ENCODE results near the gene SEC14L6.
"Not testable (repeated sequence)": the region's sequence is repeated elsewhere in the genome, so short reads cannot be mapped to it uniquely, and the experiment has no call there.

SEC14L6 gene

DNA sequence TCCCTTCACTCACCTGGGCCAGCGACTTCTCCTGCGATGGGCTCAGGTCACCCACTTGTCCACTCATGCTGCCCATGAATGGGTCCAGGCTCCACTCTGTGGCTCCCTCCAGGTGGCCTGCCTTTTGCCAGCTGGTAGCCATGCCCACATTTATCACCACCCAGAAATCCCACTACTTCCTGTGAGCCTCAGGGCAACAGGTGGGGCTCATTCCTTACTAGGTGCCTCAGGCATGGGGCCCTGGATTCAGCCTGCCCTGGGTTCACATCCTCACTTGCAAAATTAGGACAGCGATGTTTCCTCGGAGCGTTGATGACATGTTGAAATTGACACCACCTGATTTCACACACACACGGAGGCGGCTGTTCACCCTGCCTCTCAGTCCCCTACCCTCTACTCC is at the start of gene SEC14L6:
TSS of gene SEC14L6 (minus strand) at position 126 of the 400 bp plus-strand sequence. CDS start at position 67, 59 bp downstream.
- DNase-seq (ENCODE audit: low read depth, low spot score), result no peak

DNA sequence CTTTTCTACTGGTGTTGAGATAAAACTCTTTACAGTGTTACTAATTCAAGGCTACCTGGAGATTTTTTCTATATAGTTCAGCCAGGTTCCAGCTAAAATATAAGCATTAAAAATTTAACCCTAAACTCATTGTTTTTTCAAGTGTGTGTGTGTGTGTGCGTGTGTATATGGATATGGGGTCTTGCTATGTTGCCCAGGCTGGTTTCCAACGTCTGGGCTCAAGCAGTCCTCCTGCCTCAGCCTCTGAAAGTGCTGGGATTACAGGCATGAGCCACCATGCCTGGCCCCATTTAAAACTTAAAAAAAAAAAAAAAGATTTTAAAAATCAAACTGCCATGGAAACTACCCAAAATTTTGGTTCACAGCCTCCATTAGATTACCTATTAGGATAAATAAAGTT is 49.7 kb upstream of the SEC14L6 start:
- no peak for DNase-seq (ENCODE audit: low read depth, low spot score)

DNA sequence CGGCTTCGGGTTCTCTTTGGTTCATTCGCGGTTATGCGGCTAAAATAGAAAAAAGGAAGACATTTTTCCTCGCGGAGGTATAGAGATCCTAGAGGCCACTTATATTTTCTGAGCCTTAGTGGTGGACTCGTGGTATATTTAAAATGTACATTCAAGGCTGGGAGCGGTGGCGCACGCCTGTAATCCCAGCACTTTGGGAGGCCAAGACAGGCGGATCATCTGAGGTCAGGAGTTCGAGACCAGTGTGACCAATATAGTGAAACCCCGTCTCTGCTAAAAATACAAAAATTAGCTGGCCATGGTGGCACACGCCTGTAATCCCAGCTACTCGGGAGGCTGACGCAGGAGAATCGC is 45.8 kb upstream of the SEC14L6 start:
- DNase-seq (ENCODE audit: low read depth, low spot score), result not testable (repeated sequence)

DNA sequence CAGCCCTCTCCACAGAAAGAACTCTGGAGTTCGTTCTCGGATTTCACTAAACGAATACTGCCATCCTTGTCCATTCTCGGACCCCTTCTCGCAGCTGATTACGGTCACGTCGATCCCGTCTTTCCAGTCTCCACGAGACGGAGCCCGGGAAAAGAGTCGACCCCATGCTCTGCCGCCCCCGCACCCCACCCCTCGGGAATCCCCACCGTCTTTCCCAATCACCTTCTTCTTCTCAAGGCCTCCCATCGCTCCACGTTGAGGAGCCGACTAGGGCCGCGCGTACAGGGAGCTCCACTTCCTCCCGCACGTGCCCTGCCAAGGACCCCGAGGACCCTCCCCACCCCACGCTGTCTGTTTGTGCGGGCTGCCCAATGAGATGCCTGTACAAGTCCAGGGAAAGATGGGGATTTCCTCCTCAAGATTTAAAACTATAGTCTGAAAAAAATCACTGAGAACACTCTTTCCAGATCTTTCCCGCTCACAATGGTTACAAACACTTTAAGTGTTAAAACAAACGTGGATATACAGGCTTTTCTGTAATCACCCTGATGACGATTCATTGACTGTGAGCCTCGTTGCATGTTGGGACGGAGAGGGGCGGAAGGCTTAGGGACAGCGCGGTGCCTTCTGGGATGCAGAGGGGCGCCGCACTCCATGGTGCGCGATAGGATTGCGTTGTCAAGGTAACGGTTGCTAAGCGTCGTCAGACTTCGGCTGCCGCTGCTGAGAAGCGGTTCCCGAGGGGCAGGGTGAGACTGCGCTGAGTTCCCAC is 45.2 kb upstream of the SEC14L6 start, which contains the start of gene PES1:
TSS of gene PES1 (minus strand) at position 323 of the 772 bp plus-strand sequence. CDS start at position 246, 77 bp downstream.
- DNase-seq (ENCODE audit: low read depth, low spot score), result peak; percentile 96

DNA sequence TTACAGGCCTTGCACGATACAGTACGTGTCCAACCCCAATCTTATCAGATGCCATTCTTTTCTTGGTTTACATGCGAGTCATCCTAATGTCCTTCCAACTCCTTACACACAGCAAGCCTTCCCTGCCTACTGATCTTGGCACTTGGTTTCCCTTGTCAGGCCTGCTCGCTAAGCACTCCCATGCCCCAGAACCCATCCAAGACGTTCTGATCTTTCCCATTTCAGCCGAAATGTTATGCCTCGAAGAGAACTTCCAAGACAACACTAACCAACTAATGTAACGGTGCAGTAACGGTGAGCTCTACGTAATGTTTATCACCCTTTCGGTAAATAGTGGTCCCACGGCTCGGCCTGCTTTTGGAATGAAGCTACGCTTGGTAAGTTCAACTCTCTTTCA is 44.6 kb upstream of the SEC14L6 start:
- no peak for DNase-seq (ENCODE audit: low read depth, low spot score)

DNA sequence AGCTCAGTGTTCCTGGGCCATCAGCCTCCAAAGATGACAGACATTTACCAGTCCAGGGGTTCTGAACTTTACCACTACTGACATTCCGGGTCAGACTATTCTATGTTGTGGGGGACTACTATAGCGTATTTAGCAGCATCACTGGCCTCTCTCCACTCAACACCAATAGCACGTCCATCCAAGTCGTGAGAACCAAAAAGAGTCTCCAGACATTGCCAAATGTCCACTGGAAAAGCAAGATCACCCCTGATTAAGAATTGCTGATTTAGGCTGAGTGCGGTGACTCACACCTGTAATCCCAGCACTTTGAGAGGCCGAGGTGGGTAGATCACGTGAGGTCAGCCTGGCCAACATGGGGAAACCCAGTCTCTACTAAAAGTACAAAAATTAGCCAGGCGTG is 39.9 kb upstream of the SEC14L6 start:
- DNase-seq (ENCODE audit: low read depth, low spot score), result no peak

DNA sequence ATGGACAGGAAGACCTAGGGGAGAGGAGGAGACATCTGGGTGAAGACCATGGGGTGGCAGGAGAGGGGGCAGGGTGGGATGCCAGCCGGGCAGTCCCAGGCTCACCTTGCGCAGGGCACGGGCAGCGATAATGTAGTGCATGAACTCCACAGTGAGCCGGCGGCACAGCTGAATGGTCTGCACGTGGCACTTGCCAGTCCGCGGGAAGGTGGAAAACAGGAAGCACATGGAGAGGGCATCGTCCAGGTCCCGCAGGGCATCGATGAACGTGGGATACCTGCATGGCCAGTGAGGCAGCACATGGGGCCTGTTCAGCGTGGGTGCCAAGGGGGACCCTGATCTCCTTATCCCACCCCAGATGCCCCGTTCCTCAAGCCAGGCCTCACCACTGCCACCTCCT is 37.9 kb upstream of the SEC14L6 start:
- no peak for DNase-seq (ENCODE audit: low read depth, low spot score)

DNA sequence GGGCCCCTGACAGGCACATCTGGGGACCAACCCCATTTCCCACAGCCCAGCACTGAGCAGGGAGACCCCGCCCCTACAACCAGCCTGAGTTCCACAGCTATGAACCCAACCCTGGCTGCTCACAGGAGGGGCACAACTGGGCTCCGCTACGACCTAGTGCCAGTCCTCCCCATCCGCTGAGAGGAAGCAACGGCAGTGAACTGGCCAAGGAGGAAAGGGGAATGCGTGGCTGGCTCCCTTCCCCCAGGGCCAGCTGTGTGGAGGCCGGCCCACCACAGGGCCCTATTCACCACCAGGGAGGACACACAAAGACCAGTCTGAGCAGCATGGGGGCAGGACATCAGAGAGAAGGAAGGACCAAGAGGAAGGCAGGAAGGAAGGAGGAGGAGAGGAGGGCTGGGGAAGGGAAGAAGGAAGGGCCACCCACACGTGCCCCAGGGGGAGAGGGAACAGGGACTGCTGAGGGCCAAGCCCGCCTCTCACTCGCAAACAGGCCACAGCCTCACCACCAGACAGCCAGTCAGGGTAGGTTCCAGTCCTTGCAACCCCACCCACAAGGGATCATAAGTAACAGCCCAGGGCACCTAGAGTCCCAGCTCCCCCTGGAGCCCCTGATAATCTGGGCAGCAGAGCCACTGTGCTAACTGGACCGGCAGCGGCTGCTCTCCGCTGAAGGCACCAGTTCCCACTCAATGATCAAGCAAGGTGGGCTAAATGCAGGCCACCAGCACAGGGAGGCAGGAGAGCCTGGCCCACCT is 36.4 kb upstream of the SEC14L6 start:
- DNase-seq (ENCODE audit: low read depth, low spot score), result no peak

DNA sequence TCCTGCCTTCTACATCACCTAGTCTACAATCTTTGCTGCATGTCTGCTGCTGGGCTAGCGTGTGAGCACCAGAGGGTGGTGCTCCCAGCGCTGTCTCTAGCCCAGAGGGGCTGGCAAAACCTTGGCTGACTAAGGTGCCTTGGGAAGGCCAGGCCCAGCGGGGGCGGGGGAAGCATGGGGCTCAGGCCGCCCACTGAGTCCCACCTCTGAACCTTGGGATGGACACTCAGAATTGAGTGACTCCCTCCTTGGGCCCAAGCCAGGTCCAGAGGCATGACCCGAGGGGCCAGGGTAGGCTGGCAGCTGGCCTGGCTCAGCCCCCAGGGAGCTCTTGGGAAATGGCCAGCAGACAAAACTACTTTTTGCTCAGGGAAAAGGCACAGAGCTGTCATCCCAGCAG is 35.5 kb upstream of the SEC14L6 start:
- DNase-seq (ENCODE audit: low read depth, low spot score), result no peak

DNA sequence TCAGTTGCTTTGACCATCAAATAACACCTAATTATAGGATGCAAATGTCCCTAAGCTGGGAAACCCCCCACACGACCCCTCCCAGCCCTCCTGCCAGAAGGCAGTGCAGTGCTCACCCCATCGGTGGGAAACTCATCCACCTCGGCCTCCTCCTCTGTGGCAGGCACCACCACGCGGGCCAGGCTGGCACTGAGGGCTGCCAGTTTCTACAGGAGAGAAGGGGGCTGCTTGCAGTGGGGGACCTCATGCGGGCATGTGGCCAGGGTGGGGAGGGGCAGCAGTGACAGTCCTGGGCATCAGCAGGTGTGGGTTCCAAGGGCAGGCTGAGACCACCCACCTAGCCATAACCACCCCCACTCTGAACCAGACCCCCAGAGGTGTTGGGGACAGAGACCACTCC is 34.4 kb upstream of the SEC14L6 start:
- no peak for DNase-seq (ENCODE audit: low read depth, low spot score)

DNA sequence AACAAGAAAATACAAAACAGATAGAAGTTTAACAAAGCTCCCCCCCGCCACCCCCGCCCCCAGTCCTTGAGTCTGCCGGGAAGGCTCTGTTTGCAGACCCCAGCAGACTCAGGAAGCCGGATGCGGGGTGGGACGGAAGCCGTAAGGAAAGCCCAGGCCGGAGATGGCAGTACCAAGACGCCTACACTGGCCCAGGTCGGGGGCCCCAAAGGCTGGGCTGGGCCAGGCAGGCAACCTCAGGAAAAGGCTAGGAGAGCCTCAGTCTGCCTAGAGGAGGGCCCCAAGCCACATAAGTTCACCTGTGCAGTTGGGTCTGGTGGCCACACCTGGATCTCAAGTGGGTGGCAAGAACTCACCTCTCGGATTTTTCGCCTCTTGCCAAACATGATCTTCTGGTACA is 31.9 kb upstream of the SEC14L6 start:
- no peak for DNase-seq (ENCODE audit: low read depth, low spot score)

DNA sequence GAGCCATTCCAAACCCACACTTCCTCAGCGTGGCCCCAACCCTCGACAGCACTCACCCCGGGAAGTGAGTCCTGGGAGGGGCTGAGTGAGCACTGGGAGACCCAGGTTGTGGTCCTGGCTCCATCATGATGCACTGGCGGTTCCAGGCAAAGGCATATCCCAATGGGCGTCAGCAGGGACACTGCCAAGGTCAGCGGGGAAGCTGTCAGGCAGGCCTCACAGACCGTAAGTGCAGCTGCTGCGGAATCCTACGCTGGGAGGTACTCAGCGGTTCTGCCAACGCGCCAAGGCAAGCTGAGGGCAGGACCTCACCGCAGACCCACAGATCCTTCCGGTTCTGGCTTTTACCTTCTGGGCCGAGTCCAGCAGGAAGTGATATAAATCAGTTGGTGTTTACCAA is 29.3 kb upstream of the SEC14L6 start:
- no peak for DNase-seq (ENCODE audit: low read depth, low spot score)

DNA sequence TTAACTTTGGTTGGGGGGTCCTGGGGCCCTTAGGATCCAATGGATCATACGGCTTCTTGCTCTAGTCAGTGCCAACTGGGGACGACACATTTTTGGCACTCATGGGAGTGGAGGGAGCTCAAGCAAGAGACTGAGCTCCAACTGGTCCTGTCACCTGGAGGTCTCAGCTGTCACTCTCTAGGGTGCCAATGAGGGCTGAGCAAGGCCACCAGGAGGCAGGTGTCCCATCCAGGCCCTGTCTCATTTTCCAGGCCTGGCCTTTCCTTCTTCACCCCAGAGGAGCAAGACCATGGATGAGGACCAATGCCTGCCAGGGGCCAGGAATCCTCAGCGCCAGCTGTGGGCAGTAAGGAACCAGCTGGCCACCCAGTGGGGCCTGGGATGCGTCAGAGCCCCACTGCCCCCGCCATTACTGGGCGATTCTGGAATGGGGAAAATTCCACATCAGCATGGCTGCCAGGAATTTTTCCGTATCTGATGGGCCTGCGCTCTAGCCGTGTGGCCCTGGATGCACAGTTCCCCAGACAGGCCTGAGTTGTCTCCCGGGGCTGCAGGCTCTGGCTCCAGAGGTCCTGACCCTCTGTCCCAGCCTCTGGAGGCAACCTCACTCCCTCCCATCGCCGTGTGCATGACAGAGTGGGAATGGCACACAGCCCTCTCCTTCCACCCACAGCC is 28.6 kb upstream of the SEC14L6 start:
- DNase-seq (ENCODE audit: low read depth, low spot score), result no peak

DNA sequence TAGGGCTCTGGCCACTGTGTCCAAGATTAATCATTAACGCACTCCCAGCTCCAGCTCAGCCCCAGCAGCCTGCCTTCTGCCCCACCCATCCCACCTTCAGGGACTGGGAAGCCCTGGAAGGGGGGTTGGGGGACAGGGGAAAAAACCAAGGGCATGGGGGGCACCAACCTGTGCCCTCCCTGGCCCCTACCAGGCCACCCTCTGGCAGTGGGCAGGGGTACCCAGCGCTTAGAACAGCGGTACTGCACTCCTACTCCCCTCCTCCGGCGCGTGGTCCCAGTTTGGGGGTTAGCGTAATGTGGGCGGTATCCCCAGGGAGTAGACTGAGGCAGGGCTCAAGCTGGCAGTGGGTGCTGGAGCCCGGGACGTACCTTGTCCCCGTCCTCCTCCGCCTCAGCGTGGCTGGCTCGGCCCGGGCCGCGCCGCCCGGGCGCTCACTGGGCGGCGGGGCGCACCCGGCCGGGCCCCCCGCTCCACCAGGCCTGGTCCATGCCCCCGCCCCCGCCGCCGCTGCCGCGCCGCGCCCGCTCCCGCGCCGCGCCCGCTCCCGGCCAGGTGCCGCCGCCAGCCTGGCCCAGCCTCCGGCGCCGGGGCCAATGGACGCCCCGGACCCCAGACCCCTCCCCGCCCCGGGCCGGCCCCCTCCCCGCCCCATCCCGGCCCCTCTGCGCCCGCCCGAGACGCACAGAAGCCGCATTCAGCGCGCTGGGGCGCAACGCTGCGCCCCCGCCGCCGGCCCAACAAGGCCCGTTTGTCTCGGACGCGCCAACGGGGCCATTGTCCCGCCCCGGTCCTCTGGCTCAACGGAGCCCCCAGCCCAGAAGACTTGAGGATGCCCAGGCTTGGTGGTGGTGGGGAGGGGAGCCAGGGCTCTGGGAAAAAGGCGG is 27.8 kb upstream of the SEC14L6 start, which contains the start of gene GAL3ST1:
TSS of gene GAL3ST1 (minus strand) at position 571 of the 887 bp plus-strand sequence. CDS start 17,273 bp downstream, outside the sequence.
- DNase-seq (ENCODE audit: low read depth, low spot score), result no peak

DNA sequence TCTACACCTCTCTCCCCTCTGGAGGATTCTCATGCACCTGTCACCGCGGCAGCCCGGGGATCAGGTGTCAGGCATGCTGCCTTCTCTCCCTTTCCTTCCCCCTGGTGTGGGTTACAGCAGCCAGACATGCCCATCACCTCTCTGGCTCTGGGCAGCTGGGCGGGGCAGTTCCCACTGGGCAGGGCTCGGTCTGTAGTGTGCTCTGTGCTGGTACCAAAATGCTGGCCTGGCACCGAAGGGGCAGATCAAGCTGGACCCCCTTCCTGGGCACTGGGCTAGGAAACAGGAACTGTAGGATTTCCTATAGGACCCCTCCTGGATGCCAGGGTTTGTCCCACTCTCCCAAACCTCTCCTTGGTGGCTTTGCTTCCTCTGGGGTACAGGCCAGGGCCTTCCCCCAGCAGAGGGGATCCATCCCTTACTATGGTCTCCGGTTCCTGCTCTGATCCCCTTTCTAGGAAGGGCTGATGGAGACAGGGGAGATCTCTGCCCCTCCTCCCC is 27.1 kb upstream of the SEC14L6 start:
- DNase-seq (ENCODE audit: low read depth, low spot score), result no peak

DNA sequence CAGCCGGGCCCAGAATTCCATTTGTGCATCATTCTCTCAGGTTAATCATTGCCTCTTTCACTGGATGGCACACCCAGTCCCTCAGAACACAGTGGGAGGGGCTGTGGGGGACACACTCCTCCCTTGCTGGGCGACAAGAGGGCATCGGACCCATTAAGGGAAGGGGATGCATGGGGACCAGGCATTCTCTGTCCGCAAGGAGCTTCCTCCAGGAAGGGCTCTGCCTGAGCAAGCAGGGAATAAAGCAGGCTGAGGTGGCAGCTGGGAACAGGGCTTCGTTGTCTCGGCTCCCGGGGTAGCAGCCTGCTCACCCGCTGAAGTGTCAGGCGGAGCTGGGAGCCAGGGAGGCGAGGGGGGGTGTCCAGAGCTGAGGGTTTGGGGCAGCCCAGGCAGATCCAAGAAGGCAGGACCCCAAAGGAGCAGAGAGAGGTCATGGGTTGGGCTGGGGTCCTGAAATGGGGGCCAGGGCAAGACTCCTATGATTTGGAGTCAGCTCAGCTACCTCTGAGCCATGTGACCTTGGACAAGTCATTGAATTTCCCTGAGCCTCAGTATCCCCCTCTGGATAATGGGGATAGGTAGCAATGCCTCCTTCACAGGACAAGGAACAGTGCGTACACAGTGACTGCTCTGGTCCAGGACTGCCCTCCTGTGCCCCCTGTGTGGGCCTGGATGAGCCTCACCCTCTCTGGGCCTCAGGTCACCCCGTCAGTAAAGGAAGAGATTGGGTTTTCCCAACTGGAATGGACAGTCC is 26.5 kb upstream of the SEC14L6 start:
- DNase-seq (ENCODE audit: low read depth, low spot score), result no peak

DNA sequence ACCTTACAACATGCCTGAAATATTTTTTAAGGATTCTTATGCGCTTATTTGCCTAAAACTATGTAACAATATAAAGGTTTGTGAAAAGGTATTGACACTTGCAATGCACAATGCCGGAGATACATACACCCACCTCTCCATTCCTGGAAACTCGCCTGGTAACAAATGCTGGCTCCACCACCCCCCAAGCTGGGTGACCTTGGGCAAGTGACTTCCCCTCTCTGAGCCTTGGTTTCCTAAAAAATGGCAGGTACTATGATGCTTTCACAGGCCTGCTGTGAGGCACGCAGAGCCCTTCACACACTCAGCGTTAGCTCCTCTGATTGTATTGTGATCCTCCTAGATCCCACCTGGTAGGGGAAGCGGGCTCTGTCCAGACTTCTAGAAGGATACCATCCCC is 25.7 kb upstream of the SEC14L6 start:
- DNase-seq (ENCODE audit: low read depth, low spot score), result no peak

DNA sequence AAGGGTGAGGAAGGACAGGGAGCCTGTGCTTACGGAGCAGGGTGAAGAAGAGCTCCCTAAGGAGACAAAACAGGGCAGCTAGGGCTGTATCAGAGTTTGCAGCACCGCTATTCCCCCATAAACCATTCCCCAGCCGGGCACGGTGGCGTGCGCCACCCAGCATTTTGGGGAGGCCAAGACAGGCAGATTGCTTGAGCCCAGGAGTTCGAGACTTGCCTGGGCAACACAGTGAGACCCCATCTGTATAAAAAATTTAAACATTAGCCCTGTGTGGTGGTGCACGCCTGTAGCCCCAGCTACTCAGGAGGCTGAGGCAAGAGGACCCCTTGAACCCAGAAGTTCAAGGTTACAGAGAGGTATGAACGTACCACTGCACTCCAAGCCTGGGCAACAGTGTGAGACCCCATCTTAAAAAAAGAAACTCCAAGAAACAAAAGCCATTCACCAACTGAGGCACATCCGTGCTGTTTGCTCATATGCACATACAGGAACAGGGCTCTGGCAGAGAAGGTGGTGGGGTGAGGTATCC is 23.2 kb upstream of the SEC14L6 start:
- DNase-seq (ENCODE audit: low read depth, low spot score), result no peak

DNA sequence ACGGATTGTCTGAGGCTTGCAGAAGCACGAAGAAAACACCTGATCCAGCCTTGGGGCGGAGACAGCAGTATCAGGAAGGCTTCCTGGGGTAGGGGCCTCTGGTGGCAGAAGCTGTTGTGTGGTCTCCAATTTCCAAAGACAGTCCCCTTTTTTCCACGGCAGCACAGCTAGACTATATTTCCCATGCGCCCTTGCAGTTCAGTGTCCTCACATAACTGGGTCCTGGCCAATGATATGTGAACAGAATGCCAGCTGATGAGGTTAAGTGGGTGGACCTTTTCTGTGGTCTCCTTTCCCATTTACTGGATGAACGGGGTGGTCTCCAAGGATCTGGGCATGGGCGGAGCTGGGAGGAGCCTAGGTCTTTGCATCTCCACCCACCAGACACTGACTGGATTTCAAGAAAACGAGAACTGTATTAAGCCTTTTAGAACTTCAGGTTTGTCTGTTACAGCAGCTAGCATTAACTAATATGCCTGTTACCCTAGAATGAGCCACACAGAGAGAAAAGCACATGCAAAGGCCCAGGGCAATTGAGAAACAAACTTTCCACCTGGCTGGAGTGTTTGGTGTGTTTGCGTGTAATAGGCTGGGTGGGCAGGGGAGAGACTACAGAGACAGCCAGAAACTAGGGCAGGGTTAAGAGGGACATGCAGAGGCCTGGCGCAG is 21.7 kb upstream of the SEC14L6 start:
- DNase-seq (ENCODE audit: low read depth, low spot score), result peak; percentile 61

DNA sequence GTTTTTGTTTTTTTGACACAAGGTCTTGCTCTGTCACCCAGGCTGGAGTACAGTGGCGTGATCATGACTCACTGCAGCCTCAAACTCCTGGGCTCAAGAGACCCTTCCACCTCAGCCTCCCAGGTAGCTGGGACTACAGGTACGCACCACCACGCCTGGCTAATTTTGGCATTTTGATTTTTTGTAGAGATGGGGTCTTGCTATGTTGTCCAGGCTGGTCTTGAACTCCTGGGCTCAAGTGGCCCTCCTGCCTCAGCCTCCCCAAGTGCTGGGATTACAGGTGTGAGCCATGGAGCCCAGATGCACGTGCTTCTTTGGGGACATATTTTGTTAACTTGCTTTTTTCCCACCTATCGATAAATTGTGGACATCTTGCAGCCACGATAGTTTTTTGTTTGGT is 20.7 kb upstream of the SEC14L6 start:
- not testable (repeated sequence) for DNase-seq (ENCODE audit: low read depth, low spot score)

Measured in iPS DF 19.7 (cell line).